Activated CD4-positive, alpha-beta T cell treated with anti-CD3 and anti-CD28 coated beads for 1 hour (primary cell): ENCODE results near the gene GNGT2.

ENCODE experiments used
- DNase-seq: peaks from one replicate; pipeline ENCODE4 v3.0.0-alpha.2; 2020

GNGT2 gene

DNA sequence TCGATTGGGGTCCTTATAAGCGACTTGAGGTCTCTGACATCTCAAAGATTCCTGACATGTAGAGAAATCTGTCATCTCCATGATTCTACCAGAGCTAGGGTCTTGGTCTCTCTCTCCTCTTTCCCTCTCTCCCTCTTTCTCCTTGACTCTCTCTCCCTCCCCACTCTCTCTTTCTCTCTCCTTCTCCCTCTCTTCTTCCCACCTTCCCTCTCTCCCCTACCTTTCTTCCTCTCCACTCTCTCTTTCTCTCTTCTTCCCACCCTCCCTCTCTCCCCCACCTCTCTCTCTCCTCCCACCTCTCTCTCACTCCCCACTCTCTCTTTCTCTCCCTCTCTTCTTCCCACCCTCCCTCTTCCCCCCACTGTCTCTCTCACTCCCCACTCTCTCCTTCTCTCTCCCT, 45.2 kb downstream of the GNGT2 start:
- DNase-seq, result no peak

DNA sequence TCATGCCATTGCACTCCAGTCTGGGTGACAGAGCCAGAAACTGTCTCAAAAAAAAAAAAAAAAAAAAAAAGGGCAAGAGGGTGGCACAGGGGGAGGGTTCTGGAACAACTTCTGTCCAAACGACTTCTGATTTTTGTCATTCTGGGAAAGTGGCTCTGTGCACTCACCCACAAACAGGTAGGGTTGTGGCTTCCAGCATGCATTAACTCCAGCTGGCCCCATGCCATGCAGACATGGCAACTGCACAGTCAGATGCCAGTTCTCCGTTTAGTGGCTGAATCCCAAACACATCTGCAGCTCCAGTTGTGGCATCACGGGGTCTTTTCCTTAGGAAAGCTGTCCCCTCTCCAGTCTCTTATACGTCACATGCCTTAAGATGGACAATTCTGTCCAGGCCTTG, 47.5 kb downstream of the GNGT2 start:
- no peak for DNase-seq

DNA sequence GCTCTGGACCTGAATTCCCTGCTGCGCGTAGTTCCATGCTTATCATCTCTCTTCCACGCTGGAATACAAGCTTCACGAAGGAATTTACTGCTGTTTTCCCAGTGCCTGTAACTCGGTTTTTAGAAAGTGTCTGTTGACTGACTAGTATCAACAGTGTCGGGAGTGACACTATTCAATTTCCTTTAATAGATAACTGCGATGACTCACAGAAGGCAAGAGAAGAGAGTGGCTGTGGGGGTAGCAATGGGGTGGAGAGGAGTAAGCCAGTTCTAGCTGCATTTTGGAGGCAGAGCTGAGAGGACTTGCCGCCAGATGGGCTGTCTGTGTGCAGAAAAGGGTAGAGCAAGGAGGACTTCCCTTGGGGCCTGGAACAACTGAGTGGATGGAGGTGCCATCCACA, 52.6 kb downstream of the GNGT2 start:
- DNase-seq, result no peak

DNA sequence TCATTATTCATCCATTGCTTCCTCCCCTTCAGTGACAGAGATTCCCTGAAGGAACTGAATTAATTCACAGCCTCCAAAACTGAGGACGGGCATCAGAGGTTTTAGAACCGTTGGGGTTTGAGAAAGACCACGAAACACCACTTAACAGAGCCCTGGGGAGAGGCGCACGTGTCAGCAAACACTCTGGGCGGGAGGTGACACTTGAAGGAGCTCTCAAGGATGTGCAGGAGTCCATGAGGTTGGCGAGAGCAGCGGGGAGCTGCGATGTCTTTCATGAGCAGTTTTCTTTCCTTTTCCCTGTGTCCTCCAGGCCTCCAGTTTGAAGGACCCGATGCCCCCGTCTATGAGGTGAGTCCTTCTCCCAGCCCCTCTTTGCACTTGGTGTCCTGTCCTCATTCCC, 54.1 kb downstream of the GNGT2 start:
- no peak for DNase-seq
